ENCODE measurements around the gene RXRB.

RXRB gene

DNA sequence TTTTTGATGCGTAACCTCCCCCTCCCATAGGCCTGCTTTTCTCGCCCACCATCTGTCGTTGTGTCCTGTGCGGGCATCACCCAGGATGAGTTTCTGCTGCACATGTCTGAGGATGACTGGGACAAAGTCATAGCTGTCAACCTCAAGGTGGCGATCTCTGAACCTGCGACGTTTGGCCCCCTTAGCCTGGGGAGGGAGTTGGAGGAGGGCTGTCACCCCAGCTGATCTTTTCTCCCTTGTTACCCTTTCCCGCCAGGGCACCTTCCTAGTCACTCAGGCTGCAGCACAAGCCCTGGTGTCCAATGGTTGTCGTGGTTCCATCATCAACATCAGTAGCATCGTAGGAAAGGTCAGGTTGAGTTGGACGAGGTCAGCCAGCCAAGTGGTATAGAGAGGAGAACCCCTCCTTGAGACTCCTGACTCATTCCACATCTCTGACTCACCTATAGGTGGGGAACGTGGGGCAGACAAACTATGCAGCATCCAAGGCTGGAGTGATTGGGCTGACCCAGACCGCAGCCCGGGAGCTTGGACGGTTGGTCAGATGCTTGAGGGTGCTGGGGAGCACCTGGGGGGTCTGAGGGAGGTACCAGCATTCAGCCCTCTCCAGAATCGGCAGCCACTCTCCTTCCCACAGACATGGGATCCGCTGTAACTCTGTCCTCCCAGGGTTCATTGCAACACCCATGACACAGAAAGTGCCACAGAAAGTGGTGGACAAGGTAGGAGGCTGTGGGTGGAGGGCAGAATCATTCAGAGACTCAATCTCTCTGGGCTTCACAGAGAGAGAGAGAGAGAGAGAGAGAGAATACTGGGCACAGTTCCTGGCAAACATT is 4.9 kb upstream of the RXRB start (continued):
- TF ChIP-seq ZNF274 (IDR thresholded peaks at IDR 0.05; ENCODE audit: low read length) (no peak), ZNF274 (tag by site-specific recombination; IDR thresholded peaks at IDR 0.05; ENCODE audit: borderline replicate concordance) (no peak)

DNA sequence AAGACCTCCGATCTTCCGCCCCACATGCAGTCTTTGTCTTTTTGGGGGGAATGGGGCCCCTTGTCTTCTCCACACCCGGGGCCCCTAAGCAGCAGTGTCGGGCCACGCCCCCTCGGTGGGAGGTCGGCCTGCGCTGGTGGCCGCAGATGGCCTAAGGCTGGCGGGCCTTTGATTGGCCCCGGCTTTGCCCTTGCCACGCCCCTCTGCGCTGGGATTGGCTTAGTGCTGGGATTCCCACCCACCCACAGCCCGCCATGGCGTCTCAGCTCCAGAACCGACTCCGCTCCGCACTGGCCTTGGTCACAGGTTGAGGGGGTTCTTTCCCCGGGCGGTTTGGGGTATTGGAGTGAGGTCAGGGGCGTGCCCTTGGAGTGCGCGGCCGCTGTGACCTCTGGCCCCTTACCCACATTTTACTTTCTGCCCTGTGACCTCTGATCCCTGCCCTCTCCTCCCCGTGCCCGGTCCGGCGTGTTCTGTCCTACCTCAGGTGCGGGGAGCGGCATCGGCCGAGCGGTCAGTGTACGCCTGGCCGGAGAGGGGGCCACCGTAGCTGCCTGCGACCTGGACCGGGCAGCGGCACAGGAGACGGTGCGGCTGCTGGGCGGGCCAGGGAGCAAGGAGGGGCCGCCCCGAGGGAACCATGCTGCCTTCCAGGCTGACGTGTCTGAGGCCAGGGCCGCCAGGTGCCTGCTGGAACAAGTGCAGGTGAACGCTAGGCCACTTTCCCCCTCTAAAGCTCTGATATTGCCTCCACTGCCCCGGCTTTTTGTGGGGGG is 4.1 kb upstream of the RXRB start, which contains the start of gene HSD17B8:
Gene HSD17B8, plus strand, starts transcription at position 241 of the 776 bp plus-strand sequence. Its CDS starts 14 bp downstream, at position 255.
- peaks cover 0 to 33% of the 10 kb centered on the region in 2 experiments; a peak in 2 of 3 replicates for H3K36me3 ChIP-seq (ENCODE audit: control insufficient read depth in 2 of 2, insufficient read depth in 1 of 2, low read length in 2 of 2)
- ChIA-PET CTCF (interaction anchor here (0.7 to 2.1 kb wide), 5 partner anchors 18 to 75 kb away, joined by 3 to 19 read pairs (median 3); no protein-coding TSS in a partner anchor), POLR2A (interaction anchor here (0.6 to 2.0 kb wide), 11 partner anchors 44 to 1029 kb away, joined by 3 to 30 read pairs (median 4); partner anchors contain the start of genes AGPAT1, B3GALT4, RGL2 and RPS18)
- peak within 1 kb of the TSS; percentile 72 for H3K4me3 ChIP-seq (ENCODE audit: low read depth, low read length)
- H3K4me1 ChIP-seq (ENCODE audit: control insufficient read depth, insufficient read depth, low read length) = peaks cover 22% of the 10 kb centered on the region
- H3K9me3 ChIP-seq (ENCODE audit: control insufficient read depth, insufficient read depth, low read depth, low read length) = no peaks in the 10 kb centered on the region
- H3K27ac ChIP-seq (ENCODE audit: extremely low read depth, low read depth, low read length) = peak within 1 kb of the TSS; percentile 53
- TF ChIP-seq BCL11B (tag by site-specific recombination; IDR thresholded peaks at IDR 0.05; ENCODE audit: low read depth) = peak; percentile 99
- TF ChIP-seq ZNF561 (tag by site-specific recombination; IDR thresholded peaks at IDR 0.05; ENCODE audit: borderline replicate concordance) = no peak
- TF ChIP-seq KLF9 (tag by site-specific recombination; IDR thresholded peaks at IDR 0.05; ENCODE audit: low read depth) = peak; percentile 98
- TF ChIP-seq ZBTB48 (tag by site-specific recombination; IDR thresholded peaks at IDR 0.05) = 0 out of 2 replicates have a peak, but pooled peaks have one; percentile 26
- 0 out of 2 replicates have a peak, but pooled peaks have one; percentile 40 for TF ChIP-seq ZEB2 (tag by site-specific recombination; IDR thresholded peaks at IDR 0.05)
- TF ChIP-seq KLF1 (tag by site-specific recombination; IDR thresholded peaks at IDR 0.05) = peak; percentile 30; the same call in 1 of the 2 replicates
- peak; percentile 25; the same call in 1 of the 2 replicates for TF ChIP-seq ZFHX2 (tag by site-specific recombination; conservative IDR thresholded peaks at IDR 0.05)
- TF ChIP-seq, protein P1, sequence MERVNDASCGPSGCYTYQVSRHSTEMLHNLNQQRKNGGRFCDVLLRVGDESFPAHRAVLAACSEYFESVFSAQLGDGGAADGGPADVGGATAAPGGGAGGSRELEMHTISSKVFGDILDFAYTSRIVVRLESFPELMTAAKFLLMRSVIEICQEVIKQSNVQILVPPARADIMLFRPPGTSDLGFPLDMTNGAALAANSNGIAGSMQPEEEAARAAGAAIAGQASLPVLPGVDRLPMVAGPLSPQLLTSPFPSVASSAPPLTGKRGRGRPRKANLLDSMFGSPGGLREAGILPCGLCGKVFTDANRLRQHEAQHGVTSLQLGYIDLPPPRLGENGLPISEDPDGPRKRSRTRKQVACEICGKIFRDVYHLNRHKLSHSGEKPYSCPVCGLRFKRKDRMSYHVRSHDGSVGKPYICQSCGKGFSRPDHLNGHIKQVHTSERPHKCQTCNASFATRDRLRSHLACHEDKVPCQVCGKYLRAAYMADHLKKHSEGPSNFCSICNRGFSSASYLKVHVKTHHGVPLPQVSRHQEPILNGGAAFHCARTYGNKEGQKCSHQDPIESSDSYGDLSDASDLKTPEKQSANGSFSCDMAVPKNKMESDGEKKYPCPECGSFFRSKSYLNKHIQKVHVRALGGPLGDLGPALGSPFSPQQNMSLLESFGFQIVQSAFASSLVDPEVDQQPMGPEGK (tag by site-specific recombination; IDR thresholded peaks at IDR 0.05) = peak; percentile 69
- TF ChIP-seq ZNF555 (tag by site-specific recombination; conservative IDR thresholded peaks at IDR 0.05) = no peak
- TF ChIP-seq SALL2 (tag by site-specific recombination; IDR thresholded peaks at IDR 0.05; ENCODE audit: borderline replicate concordance) = no peak
- TF ChIP-seq ZBTB20 (tag by site-specific recombination; IDR thresholded peaks at IDR 0.05) = peak; percentile 96
- TF ChIP-seq ZNF571 (tag by site-specific recombination; IDR thresholded peaks at IDR 0.05) = no peak
- TF ChIP-seq ZNF660 (tag by site-specific recombination; IDR thresholded peaks at IDR 0.05) = 0 out of 2 replicates have a peak, but pooled peaks have one; percentile 9
- peak; percentile 23; the same call in 1 of the 2 replicates for TF ChIP-seq ZNF629 (tag by site-specific recombination; IDR thresholded peaks at IDR 0.05)
- peak; percentile 51; the same call in 1 of the 2 replicates for TF ChIP-seq ZXDB (tag by site-specific recombination; IDR thresholded peaks at IDR 0.05)
- no peak for TF ChIP-seq EGR2 (tag by site-specific recombination; IDR thresholded peaks at IDR 0.05; ENCODE audit: low read depth)
- peak; percentile 8; the same call in 1 of the 2 replicates for TF ChIP-seq ZNF596 (tag by site-specific recombination; IDR thresholded peaks at IDR 0.05)
- TF ChIP-seq, protein P2, sequence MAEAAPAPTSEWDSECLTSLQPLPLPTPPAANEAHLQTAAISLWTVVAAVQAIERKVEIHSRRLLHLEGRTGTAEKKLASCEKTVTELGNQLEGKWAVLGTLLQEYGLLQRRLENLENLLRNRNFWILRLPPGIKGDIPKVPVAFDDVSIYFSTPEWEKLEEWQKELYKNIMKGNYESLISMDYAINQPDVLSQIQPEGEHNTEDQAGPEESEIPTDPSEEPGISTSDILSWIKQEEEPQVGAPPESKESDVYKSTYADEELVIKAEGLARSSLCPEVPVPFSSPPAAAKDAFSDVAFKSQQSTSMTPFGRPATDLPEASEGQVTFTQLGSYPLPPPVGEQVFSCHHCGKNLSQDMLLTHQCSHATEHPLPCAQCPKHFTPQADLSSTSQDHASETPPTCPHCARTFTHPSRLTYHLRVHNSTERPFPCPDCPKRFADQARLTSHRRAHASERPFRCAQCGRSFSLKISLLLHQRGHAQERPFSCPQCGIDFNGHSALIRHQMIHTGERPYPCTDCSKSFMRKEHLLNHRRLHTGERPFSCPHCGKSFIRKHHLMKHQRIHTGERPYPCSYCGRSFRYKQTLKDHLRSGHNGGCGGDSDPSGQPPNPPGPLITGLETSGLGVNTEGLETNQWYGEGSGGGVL (tag by site-specific recombination; IDR thresholded peaks at IDR 0.05) = peak; percentile 74
- TF ChIP-seq, protein P3, sequence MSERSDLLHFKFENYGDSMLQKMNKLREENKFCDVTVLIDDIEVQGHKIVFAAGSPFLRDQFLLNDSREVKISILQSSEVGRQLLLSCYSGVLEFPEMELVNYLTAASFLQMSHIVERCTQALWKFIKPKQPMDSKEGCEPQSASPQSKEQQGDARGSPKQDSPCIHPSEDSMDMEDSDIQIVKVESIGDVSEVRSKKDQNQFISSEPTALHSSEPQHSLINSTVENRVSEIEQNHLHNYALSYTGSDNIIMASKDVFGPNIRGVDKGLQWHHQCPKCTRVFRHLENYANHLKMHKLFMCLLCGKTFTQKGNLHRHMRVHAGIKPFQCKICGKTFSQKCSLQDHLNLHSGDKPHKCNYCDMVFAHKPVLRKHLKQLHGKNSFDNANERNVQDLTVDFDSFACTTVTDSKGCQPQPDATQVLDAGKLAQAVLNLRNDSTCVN (tag by site-specific recombination; optimal IDR thresholded peaks at IDR 0.05) = peak; percentile 29
- peak; percentile 95 for TF ChIP-seq BCL11A (tag by site-specific recombination; IDR thresholded peaks at IDR 0.05; ENCODE audit: low read depth)
- peak; percentile 52; the same call in 1 of the 2 replicates for TF ChIP-seq ZNF501 (tag by site-specific recombination; IDR thresholded peaks at IDR 0.05)
- TF ChIP-seq, protein P4, sequence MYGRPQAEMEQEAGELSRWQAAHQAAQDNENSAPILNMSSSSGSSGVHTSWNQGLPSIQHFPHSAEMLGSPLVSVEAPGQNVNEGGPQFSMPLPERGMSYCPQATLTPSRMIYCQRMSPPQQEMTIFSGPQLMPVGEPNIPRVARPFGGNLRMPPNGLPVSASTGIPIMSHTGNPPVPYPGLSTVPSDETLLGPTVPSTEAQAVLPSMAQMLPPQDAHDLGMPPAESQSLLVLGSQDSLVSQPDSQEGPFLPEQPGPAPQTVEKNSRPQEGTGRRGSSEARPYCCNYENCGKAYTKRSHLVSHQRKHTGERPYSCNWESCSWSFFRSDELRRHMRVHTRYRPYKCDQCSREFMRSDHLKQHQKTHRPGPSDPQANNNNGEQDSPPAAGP (tag by site-specific recombination; IDR thresholded peaks at IDR 0.05) = peak; percentile 60
- TF ChIP-seq, protein P5, sequence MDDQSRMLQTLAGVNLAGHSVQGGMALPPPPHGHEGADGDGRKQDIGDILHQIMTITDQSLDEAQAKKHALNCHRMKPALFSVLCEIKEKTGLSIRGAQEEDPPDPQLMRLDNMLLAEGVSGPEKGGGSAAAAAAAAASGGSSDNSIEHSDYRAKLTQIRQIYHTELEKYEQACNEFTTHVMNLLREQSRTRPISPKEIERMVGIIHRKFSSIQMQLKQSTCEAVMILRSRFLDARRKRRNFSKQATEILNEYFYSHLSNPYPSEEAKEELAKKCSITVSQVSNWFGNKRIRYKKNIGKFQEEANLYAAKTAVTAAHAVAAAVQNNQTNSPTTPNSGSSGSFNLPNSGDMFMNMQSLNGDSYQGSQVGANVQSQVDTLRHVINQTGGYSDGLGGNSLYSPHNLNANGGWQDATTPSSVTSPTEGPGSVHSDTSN (CRISPR knock-in tag; IDR thresholded peaks at IDR 0.05) = 0 out of 2 replicates have a peak, but pooled peaks have one; percentile 75
- peak; percentile 100 for TF ChIP-seq ZNF600 (tag by site-specific recombination; IDR thresholded peaks at IDR 0.05)
- peak; percentile 81 for TF ChIP-seq SP3 (tag by site-specific recombination; IDR thresholded peaks at IDR 0.05)
